GM12878 (cell line): ENCODE results near the gene MCTP2. TPM values are rescaled to one million over a fixed set of nuclear protein-coding genes. Genes with fewer than 3 reads are reported as not detected.

Source experiments
- ATAC-seq: fragments of 200-7000 bp; cut with Tn5 transposase; 3 replicates; pipeline ENCODE4 v1.9.1; 2020; ENCODE audit warnings: mild to moderate bottlenecking, moderate library complexity
- BruUV-seq: library from RNA; stranded (reverse); fragments of 400-500 nt; replicated peaks from 2 replicates; lab custom pipeline; 2021; lab: Mats Ljungman, UMichigan
- CTCF ChIA-PET: fragments of 300-600 bp; sonication (Branson Sonifier 250); formaldehyde crosslinking; extraction: SDS; loops from one replicate; lab custom pipeline; 2021; ENCODE audit warnings: inconsistent platforms; lab: Yijun Ruan, JAX
- POLR2A ChIA-PET: fragments of 350-600 bp; formaldehyde crosslinking; extraction: SDS; loops from one replicate; lab custom pipeline; 2021; ENCODE audit warnings: inconsistent platforms; lab: Charles Lee
- RAD21 ChIA-PET: fragments of 300-600 bp; sonication (Branson Sonifier 250); formaldehyde crosslinking; loops from one replicate; lab custom pipeline; 2023; ENCODE audit warnings: antibody characterized with exemption; ENCODE audit not compliant: unreplicated experiment; lab: Charles Lee
- SMC1A ChIA-PET: fragments of 300-600 bp; sonication (Branson Sonifier 250); formaldehyde crosslinking; loops from one replicate; lab custom pipeline; 2023; ENCODE audit not compliant: unreplicated experiment, uncharacterized antibody; lab: Charles Lee
- DNase-seq: peaks from one replicate; pipeline ENCODE4 v3.0.0-alpha.2; 2011; ENCODE audit warnings: low read depth, low spot score
- FAIRE-seq: peaks from 3 replicates; lab custom pipeline; 2011; peaks lifted over from hg19 to GRCh38; lab: Jason Lieb, UNC
- H2AFZ ChIP-seq: 2 replicates; pipeline ENCODE4 v1.6.0; 2011; ENCODE audit warnings: low read depth, low read length, control low read depth; ENCODE audit not compliant: control insufficient read depth
- H3K27ac ChIP-seq: 2 replicates; pipeline ENCODE4 v1.5.1; 2011; ENCODE audit warnings: control low read depth; ENCODE audit not compliant: control insufficient read depth, insufficient read depth
- H3K27me3 ChIP-seq, 2 experiments: replicated peaks in 1 of 2; 2 replicates each; pipeline versions ENCODE4 v1.6.0 to v1.6.1; 2011; ENCODE audit warnings: low read length in 1 of 2; ENCODE audit not compliant: control insufficient read depth in 2 of 2, insufficient read depth in 2 of 2
- H3K36me3 ChIP-seq, 2 experiments: 2 replicates each; pipeline ENCODE4 v1.5.1; 2011; ENCODE audit warnings: low read length in 1 of 2; ENCODE audit not compliant: control insufficient read depth in 2 of 2, insufficient read depth in 2 of 2
- H3K4me1 ChIP-seq: 2 replicates; pipeline ENCODE4 v1.6.1; 2011; ENCODE audit warnings: mild to moderate bottlenecking, low read length, moderate library complexity, mixed read lengths; ENCODE audit not compliant: control insufficient read depth, insufficient read depth
- H3K4me2 ChIP-seq: 2 replicates; pipeline ENCODE4 v1.6.0; 2011; ENCODE audit warnings: control low read depth; ENCODE audit not compliant: control insufficient read depth, insufficient read depth
- H3K4me3 ChIP-seq: fragments of 200-600 bp; sonication (generic); 2 replicates; pipeline ENCODE4 v1.5.1; 2016
- H3K79me2 ChIP-seq: 2 replicates; pipeline ENCODE4 v1.6.0; 2011; ENCODE audit warnings: low read length; ENCODE audit not compliant: control insufficient read depth, insufficient read depth
- H3K9ac ChIP-seq: 2 replicates; pipeline ENCODE4 v1.8.0; 2011; ENCODE audit warnings: low read length, control low read depth, mixed read lengths; ENCODE audit not compliant: control insufficient read depth, insufficient read depth
- H3K9me3 ChIP-seq: replicated peaks from 3 replicates; pipeline ENCODE4 v1.5.1; 2011; ENCODE audit warnings: mild to moderate bottlenecking, low read length; ENCODE audit not compliant: control insufficient read depth, insufficient read depth
- H4K20me1 ChIP-seq: 2 replicates; pipeline ENCODE4 v1.6.0; 2011; ENCODE audit not compliant: control insufficient read depth, insufficient read depth
- CBFB ChIP-seq: IDR thresholded peaks from 2 replicates; pipeline ENCODE4 v1.6.1; 2016; ENCODE audit warnings: antibody characterized with exemption, low read depth
- CBX3 ChIP-seq: fragments of 200-600 bp; sonication (generic); IDR thresholded peaks from 2 replicates; pipeline ENCODE4 v1.6.1; 2016; ENCODE audit warnings: low read depth, borderline replicate concordance
- CHD2 ChIP-seq: IDR thresholded peaks from 2 replicates; pipeline ENCODE4 v1.6.1; 2011; ENCODE audit warnings: low read depth, low read length, improper control_type of control experiment, borderline replicate concordance
- HDAC2 ChIP-seq: fragments of 200-600 bp; sonication (generic); IDR thresholded peaks from 2 replicates; pipeline ENCODE4 v1.6.1; 2017
- NFXL1 ChIP-seq: fragments of 450-650 bp; IDR thresholded peaks from 2 replicates; pipeline ENCODE4 v1.6.1; 2017; ENCODE audit warnings: antibody characterized with exemption, mild to moderate bottlenecking, borderline replicate concordance
- POLR2A ChIP-seq: IDR thresholded peaks from 2 replicates; pipeline ENCODE4 v1.6.1; 2011; ENCODE audit warnings: low read depth, mild to moderate bottlenecking, low read length
- SIX5 ChIP-seq: IDR thresholded peaks from 2 replicates; pipeline ENCODE4 v1.6.1; 2011; ENCODE audit warnings: mild to moderate bottlenecking, low read depth, low read length, moderate library complexity; ENCODE audit not compliant: severe bottlenecking
- SMARCA5 ChIP-seq: fragments of 450-650 bp; IDR thresholded peaks from 2 replicates; pipeline ENCODE4 v1.6.1; 2017; ENCODE audit warnings: mild to moderate bottlenecking
- SPI1 ChIP-seq: IDR thresholded peaks from 2 replicates; pipeline ENCODE4 v1.6.1; 2011; ENCODE audit warnings: low read depth, mild to moderate bottlenecking, low read length, moderate library complexity, borderline replicate concordance; ENCODE audit not compliant: insufficient read depth
- ZNF24 ChIP-seq: fragments of 450-650 bp; IDR thresholded peaks from 2 replicates; pipeline ENCODE4 v1.6.1; 2017; ENCODE audit warnings: antibody characterized with exemption, mild to moderate bottlenecking
- WGBS: methylation state at CpG from one replicate; pipeline ENCODE4 v1.1.6; 2016; ENCODE audit warnings: low lambda C conversion rate; ENCODE audit not compliant: insufficient replicate concordance, insufficient coverage; ENCODE audit errors: missing lambda C conversion rate; 5-methylcytosine and 5-hydroxymethylcytosine counted together
- in situ Hi-C: fragments of 300-500 bp; cut with MboI; formaldehyde crosslinking; loops from 9 replicates; pipeline ENCODE4 v1.14.3; 2018; ENCODE audit warnings: mixed read lengths
- intact Hi-C: fragments of 100-400 bp; cut with micrococcal nuclease; formaldehyde crosslinking; loops from one replicate; pipeline ENCODE4 v1.14.2; 2022; ENCODE audit not compliant: unreplicated experiment
- polyA plus RNA-seq, 11 experiments: library from polyadenylated mRNA; depleted of rRNA in 4 of 11; unstranded in 6 of 11; stranded (reverse) in 5 of 11; fragments of >200 nt; fragmentation: Nextera tagmentation in 4 of 11; fragmentation: Illumina TruSeq in 1 of 11; extraction: Ambion mirVana in 4 of 11; extraction: Trizol in 1 of 11; gene quantifications; 1 replicate in 1 of 11; 2 replicates in 10 of 11; pipeline versions ENCODE4 v1.2.1 to v1.2.3, GENCODE V29; 2011 to 2016; ENCODE audit warnings: inconsistent platforms in 2 of 11, missing spikeins in 2 of 11, low read depth in 1 of 11
- total RNA-seq, 4 experiments: library from RNA; depleted of rRNA in 3 of 4; stranded (reverse); fragments of >200 nt in 3 of 4; fragmentation: Illumina TruSeq in 1 of 4; extraction: Trizol in 1 of 4; gene quantifications; 2 replicates each; pipeline versions ENCODE4 v1.2.1 to v1.2.3, GENCODE V29; 2013 to 2021
- TF ChIP-seq, protein P1 (sequence below): fragments of 450-650 bp; IDR thresholded peaks from 2 replicates; pipeline ENCODE4 v1.6.1; 2017; ENCODE audit warnings: borderline replicate concordance
- TF ChIP-seq, protein P2 (sequence below): fragments of 450-650 bp; IDR thresholded peaks from 2 replicates; pipeline ENCODE4 v1.6.1; 2017; ENCODE audit warnings: mild to moderate bottlenecking
- TF ChIP-seq, protein P3 (sequence below): fragments of 450-650 bp; IDR thresholded peaks from 2 replicates; pipeline ENCODE4 v1.6.1; 2017; ENCODE audit warnings: mild to moderate bottlenecking, low read depth, inconsistent platforms; ENCODE audit not compliant: poor library complexity, severe bottlenecking
- TF ChIP-seq, protein P4 (sequence below): fragments of 450-650 bp; IDR thresholded peaks from 2 replicates; pipeline ENCODE4 v1.6.1; 2018; ENCODE audit warnings: borderline replicate concordance, mild to moderate bottlenecking; ENCODE audit not compliant: partially characterized antibody

MCTP2 gene
- total and polyA plus RNA-seq, 10 of the 15 experiments (the other 5 are each of a cell fraction or from before 2014, with no cell fraction given) = 0.24 to 48.5 (median 0.88) TPM

DNA sequence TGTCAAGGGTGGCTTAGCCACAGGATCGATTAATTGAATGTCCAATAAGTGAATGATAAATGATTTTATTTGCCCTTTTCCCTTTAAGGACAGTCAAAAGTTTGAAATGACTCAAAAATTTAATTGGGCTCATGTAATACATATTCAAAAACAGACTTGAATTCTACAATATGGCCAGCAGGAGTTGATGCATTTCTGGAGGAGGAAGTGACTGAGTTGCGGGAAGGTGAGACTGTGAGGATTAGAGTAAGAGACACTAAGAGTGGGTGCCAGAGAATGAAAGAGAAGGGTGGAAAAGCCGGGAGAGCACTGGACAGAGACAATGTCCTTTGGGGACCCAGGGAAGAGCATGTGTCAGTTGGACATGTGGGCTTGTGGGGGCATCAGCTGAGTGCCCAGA, 83.3 kb downstream of the MCTP2 start:
- FAIRE-seq (no peak), ATAC-seq (no peak), DNase-seq (no peak)
- no peaks in the 10 kb centered on the region for H3K79me2 ChIP-seq
- WGBS = 26% methylated on average over 3 of the region's 3 CpGs
- ChIA-PET SMC1A (no interaction called here), CTCF (interaction anchor here (1.1 to 1.2 kb wide), 2 partner anchors 8 to 9 kb away, joined by 3 to 5 read pairs; no protein-coding TSS in a partner anchor), POLR2A (no interaction called here), RAD21 (no interaction called here)
- no peak overlapping the region for H3K27ac ChIP-seq
- H3K9me3 ChIP-seq = no peaks in the 10 kb centered on the region
- H3K4me1 ChIP-seq = no peaks in the 10 kb centered on the region
- H4K20me1 ChIP-seq = no peaks in the 10 kb centered on the region
- in situ Hi-C loops (loop anchor here (25.0 kb wide), 1 partner anchor 1277 kb away; no protein-coding TSS in a partner anchor), intact Hi-C loops (no loop called here)
- no peaks in the 10 kb centered on the region; a peak in 1 of 4 replicates for H3K36me3 ChIP-seq
- no peak overlapping the region for H3K4me2 ChIP-seq
- H3K27me3 ChIP-seq = no peaks in the 10 kb centered on the region
- H3K9ac ChIP-seq = no peak overlapping the region
- TF ChIP-seq HDAC2 = no peak
- no peak for TF ChIP-seq NFXL1
- TF ChIP-seq CHD2 = no peak
- TF ChIP-seq, protein P1, sequence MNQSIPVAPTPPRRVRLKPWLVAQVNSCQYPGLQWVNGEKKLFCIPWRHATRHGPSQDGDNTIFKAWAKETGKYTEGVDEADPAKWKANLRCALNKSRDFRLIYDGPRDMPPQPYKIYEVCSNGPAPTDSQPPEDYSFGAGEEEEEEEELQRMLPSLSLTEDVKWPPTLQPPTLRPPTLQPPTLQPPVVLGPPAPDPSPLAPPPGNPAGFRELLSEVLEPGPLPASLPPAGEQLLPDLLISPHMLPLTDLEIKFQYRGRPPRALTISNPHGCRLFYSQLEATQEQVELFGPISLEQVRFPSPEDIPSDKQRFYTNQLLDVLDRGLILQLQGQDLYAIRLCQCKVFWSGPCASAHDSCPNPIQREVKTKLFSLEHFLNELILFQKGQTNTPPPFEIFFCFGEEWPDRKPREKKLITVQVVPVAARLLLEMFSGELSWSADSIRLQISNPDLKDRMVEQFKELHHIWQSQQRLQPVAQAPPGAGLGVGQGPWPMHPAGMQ = no peak
- TF ChIP-seq CBFB = no peak
- TF ChIP-seq, protein P2, sequence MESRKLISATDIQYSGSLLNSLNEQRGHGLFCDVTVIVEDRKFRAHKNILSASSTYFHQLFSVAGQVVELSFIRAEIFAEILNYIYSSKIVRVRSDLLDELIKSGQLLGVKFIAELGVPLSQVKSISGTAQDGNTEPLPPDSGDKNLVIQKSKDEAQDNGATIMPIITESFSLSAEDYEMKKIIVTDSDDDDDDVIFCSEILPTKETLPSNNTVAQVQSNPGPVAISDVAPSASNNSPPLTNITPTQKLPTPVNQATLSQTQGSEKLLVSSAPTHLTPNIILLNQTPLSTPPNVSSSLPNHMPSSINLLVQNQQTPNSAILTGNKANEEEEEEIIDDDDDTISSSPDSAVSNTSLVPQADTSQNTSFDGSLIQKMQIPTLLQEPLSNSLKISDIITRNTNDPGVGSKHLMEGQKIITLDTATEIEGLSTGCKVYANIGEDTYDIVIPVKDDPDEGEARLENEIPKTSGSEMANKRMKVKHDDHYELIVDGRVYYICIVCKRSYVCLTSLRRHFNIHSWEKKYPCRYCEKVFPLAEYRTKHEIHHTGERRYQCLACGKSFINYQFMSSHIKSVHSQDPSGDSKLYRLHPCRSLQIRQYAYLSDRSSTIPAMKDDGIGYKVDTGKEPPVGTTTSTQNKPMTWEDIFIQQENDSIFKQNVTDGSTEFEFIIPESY = no peak
- no peak for TF ChIP-seq POLR2A
- TF ChIP-seq CBX3 = no peak
- TF ChIP-seq SPI1 = no peak
- TF ChIP-seq ZNF24 = no peak
- TF ChIP-seq, protein P3, sequence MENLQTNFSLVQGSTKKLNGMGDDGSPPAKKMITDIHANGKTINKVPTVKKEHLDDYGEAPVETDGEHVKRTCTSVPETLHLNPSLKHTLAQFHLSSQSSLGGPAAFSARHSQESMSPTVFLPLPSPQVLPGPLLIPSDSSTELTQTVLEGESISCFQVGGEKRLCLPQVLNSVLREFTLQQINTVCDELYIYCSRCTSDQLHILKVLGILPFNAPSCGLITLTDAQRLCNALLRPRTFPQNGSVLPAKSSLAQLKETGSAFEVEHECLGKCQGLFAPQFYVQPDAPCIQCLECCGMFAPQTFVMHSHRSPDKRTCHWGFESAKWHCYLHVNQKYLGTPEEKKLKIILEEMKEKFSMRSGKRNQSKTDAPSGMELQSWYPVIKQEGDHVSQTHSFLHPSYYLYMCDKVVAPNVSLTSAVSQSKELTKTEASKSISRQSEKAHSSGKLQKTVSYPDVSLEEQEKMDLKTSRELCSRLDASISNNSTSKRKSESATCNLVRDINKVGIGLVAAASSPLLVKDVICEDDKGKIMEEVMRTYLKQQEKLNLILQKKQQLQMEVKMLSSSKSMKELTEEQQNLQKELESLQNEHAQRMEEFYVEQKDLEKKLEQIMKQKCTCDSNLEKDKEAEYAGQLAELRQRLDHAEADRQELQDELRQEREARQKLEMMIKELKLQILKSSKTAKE = no peak
- TF ChIP-seq SMARCA5 = no peak
- TF ChIP-seq, protein P4, sequence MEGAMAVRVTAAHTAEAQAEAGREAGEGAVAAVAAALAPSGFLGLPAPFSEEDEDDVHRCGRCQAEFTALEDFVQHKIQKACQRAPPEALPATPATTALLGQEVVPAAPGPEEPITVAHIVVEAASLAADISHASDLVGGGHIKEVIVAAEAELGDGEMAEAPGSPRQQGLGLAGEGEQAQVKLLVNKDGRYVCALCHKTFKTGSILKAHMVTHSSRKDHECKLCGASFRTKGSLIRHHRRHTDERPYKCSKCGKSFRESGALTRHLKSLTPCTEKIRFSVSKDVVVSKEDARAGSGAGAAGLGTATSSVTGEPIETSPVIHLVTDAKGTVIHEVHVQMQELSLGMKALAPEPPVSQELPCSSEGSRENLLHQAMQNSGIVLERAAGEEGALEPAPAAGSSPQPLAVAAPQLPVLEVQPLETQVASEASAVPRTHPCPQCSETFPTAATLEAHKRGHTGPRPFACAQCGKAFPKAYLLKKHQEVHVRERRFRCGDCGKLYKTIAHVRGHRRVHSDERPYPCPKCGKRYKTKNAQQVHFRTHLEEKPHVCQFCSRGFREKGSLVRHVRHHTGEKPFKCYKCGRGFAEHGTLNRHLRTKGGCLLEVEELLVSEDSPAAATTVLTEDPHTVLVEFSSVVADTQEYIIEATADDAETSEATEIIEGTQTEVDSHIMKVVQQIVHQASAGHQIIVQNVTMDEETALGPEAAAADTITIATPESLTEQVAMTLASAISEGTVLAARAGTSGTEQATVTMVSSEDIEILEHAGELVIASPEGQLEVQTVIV = no peak
- no peak for TF ChIP-seq SIX5
- H3K4me3 ChIP-seq = no peak overlapping the region
- H2AFZ ChIP-seq = no peak overlapping the region
- no TSS peak for BruUV-seq
